Measurements from ENCODE around the gene FOSB.
A peak's percentile ranks its signal among the peaks of the same experiment; 100 is the strongest.

FOSB gene

DNA sequence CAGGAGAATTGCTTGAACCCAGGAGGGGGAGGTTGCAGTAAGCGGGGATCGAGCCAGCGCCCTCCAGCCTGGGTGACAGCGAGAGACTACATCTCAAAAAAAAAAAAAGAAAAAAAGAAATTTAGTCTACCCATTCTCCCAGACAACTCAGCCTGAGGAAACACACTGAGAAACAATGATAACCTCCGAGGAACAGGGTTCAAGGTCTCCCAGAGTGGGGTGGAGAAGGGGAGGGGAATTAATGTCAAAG, 38.1 kb downstream of the FOSB start:
- TF ChIP-seq, protein P1, sequence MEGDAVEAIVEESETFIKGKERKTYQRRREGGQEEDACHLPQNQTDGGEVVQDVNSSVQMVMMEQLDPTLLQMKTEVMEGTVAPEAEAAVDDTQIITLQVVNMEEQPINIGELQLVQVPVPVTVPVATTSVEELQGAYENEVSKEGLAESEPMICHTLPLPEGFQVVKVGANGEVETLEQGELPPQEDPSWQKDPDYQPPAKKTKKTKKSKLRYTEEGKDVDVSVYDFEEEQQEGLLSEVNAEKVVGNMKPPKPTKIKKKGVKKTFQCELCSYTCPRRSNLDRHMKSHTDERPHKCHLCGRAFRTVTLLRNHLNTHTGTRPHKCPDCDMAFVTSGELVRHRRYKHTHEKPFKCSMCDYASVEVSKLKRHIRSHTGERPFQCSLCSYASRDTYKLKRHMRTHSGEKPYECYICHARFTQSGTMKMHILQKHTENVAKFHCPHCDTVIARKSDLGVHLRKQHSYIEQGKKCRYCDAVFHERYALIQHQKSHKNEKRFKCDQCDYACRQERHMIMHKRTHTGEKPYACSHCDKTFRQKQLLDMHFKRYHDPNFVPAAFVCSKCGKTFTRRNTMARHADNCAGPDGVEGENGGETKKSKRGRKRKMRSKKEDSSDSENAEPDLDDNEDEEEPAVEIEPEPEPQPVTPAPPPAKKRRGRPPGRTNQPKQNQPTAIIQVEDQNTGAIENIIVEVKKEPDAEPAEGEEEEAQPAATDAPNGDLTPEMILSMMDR (IDR thresholded peaks at IDR 0.05; ENCODE audit: control insufficient read depth, extremely low read depth, insufficient read depth): no peak
- DNase-seq (ENCODE audit: low read depth): no peak
- no peak overlapping the region; the same call in 1 of the 2 replicates for H3K4me3 ChIP-seq (ENCODE audit: low read depth, low read length)

- peak overlapping the region; percentile 91 for H3K4me3 ChIP-seq (ENCODE audit: low read depth, low read length)
- DNase-seq (ENCODE audit: low read depth): no peak
- TF ChIP-seq, protein P1 (IDR thresholded peaks at IDR 0.05; ENCODE audit: control insufficient read depth, extremely low read depth, insufficient read depth): peak; percentile 58
Observed at GRCh38 chr19:45506246-45506988, 38.6 kb downstream of the FOSB start.

DNA sequence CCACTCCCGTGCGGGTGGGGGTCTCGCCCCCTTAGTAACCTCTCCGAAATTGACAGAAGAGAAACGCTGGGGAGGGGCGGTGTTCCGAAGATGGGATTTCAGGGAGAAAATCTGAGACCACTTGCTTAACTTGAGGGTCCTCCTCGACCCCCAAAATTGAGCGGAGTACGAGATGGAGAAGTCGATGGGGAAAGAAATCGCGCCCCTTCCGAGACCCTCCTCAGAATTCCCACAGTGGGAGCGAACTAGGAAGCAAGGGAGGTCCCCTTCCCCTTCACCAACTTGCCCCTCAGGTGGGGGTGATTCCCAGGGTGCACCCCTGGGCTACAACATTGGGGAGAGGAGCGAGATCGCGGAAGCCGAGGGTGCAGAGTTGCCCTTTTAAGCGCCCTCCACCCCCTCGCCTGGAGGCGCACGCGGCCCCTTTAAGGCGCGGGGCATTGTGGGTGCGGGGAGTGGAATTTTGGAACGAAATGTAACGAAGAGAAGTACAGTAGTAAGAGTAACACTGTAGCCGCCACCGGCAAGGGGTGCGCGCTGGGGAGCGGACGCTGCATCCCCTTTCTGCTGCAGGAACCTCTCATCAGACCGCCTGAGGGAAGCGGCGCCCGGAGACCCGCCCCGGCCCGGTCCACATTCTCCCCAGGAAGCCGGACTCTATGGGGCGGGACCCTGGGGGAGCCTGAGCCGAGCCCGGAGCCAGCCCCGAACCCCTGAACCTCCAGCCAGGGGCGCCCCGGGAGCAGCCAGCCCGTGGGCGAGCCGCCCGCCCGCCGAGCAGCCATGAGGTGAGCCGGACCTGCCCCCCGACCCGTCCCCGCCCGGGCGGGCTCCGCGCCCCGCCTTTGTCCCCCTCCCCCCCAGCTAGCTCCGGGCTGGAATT, 39.4 kb downstream of the FOSB start, which contains the start of gene VASP:
VASP (plus strand) TSS at position 491 of the 883 bp plus-strand sequence; CDS start at position 784, 293 bp downstream.
- DNase-seq (ENCODE audit: low read depth): no peak
- H3K4me3 ChIP-seq (ENCODE audit: low read depth, low read length): peak within 1 kb of the TSS; percentile 91
- TF ChIP-seq, protein P1 (IDR thresholded peaks at IDR 0.05; ENCODE audit: control insufficient read depth, extremely low read depth, insufficient read depth): no peak

DNA sequence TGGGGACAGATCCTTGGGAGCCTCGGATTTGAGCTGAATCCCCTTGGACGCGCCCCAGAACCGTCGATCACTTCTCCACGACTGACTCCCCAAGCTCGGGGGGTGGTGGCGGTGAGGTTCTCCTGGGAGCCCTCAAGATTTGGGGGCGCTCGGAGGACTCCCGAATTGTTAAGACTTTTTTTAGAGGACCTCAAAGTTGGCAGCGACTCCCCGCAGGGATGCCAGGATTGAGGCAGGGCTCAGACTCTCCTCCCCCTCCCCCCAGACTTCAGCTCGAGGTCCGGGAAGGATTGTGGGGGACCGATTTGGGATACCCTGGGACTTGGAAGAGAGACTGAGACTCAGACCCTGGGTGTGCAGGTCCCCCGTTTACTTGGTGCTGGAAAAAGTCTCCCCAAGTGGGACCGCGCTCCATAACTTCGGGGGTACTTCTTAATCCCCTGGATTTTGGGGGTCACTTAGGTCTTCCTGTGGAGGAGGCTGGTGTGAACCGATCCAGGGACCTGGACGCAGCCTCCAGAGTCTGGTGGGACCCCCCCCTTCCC, 40.1 kb downstream of the FOSB start:
- peak overlapping the region; percentile 91 for H3K4me3 ChIP-seq (ENCODE audit: low read depth, low read length)
- no peak for DNase-seq (ENCODE audit: low read depth)
- TF ChIP-seq, protein P1 (IDR thresholded peaks at IDR 0.05; ENCODE audit: control insufficient read depth, extremely low read depth, insufficient read depth): no peak

- no peak for DNase-seq (ENCODE audit: low read depth)
- H3K4me3 ChIP-seq (ENCODE audit: low read depth, low read length): peak overlapping the region; percentile 91
- TF ChIP-seq, protein P1 (IDR thresholded peaks at IDR 0.05; ENCODE audit: control insufficient read depth, extremely low read depth, insufficient read depth): no peak
Observed at GRCh38 chr19:45508417-45508860, 40.6 kb downstream of the FOSB start.

- peak overlapping the region; percentile 91 for H3K4me3 ChIP-seq (ENCODE audit: low read depth, low read length)
- DNase-seq (ENCODE audit: low read depth): no peak
- TF ChIP-seq, protein P1 (IDR thresholded peaks at IDR 0.05; ENCODE audit: control insufficient read depth, extremely low read depth, insufficient read depth): no peak
Observed at GRCh38 chr19:45508861-45509691, 41.3 kb downstream of the FOSB start.

Measured in LNCaP clone FGC (cell line).